Thoracic aorta (tissue), 2 donors: ENCODE measurements around the gene RPTOR. TPM values are rescaled to one million over a fixed set of nuclear protein-coding genes. Genes with fewer than 3 reads are reported as not detected.
A peak's percentile ranks its signal among the peaks of the same experiment; 100 is the strongest.

Experiments
- ATAC-seq: fragments of 150-250 bp; one replicate; pipeline ENCODE4 v1.8.0; 2017; ENCODE audit warnings: low read depth; ENCODE audit not compliant: insufficient number of reproducible peaks, low FRiP score
- DNase-seq: peaks from one replicate; pipeline ENCODE4 v3.0.0-alpha.2; 2020; ENCODE audit warnings: low spot score
- H3K27ac ChIP-seq, 2 donors: fragments of 200-600 bp; sonication (generic); 1 replicate in 1 of 2; 2 replicates in 1 of 2; pipeline ENCODE4 v1.5.1; 2016; ENCODE audit warnings: mild to moderate bottlenecking in 2 of 2, moderate library complexity in 2 of 2
- H3K27me3 ChIP-seq: fragments of 200-600 bp; sonication (generic); replicated peaks from 2 replicates; pipeline ENCODE4 v1.6.0; 2016; ENCODE audit warnings: mild to moderate bottlenecking; ENCODE audit not compliant: insufficient read depth
- H3K36me3 ChIP-seq: fragments of 200-600 bp; sonication (generic); one replicate; pipeline ENCODE4 v1.5.1; 2016
- H3K4me1 ChIP-seq, 2 donors: fragments of 200-600 bp; sonication (generic); 1 replicate in 1 of 2; 2 replicates in 1 of 2; pipeline versions ENCODE4 v1.5.1 to v1.6.0; 2016; ENCODE audit warnings: low read depth in 2 of 2, mild to moderate bottlenecking in 1 of 2; ENCODE audit not compliant: control insufficient read depth in 1 of 2
- H3K4me3 ChIP-seq: fragments of 200-600 bp; sonication (generic); 2 replicates; pipeline ENCODE4 v1.5.1; 2016; ENCODE audit warnings: mild to moderate bottlenecking
- H3K9me3 ChIP-seq: fragments of 200-600 bp; sonication (generic); 2 replicates; pipeline ENCODE4 v1.5.1; 2016
- CTCF ChIP-seq: fragments of 200-600 bp; sonication (generic); IDR thresholded peaks from one replicate; pipeline ENCODE4 v1.5.1; 2019; ENCODE audit warnings: antibody characterized with exemption
- total RNA-seq, 2 donors: library from RNA; depleted of rRNA; stranded (reverse); fragments of >200 nt; gene quantifications; one replicate each; pipeline versions ENCODE4 v1.1.0 to v1.2.3, GENCODE V29; 2016

The RPTOR gene
- total RNA-seq, 2 donors from 2014 or later: 42.0 to 47.4 TPM

GRCh38 chr17:80949451-80950421, 405.1 kb downstream of the RPTOR start:
- peaks cover 17% of the 10 kb centered on the region for H3K36me3 ChIP-seq
- DNase-seq (no peak), ATAC-seq (no peak)
- H3K9me3 ChIP-seq: no peaks in the 10 kb centered on the region
- H3K27ac ChIP-seq: peak overlapping the region in 1 of 2 donors; percentile 44
- no peak for TF ChIP-seq CTCF
- peak overlapping the region; percentile 27 for H3K4me3 ChIP-seq
- no peaks in the 10 kb centered on the region for H3K27me3 ChIP-seq
- peaks cover 3 to 24% of the 10 kb centered on the region in 2 donors for H3K4me1 ChIP-seq

GRCh38 chr17:80950466-80951120, 406.0 kb downstream of the RPTOR start:
- TF ChIP-seq CTCF: no peak
- Histone ChIP-seq H3K27ac (no peak overlapping the region), H3K9me3 (no peaks in the 10 kb centered on the region), H3K4me1 (peaks cover 3 to 24% of the 10 kb centered on the region in 2 donors), H3K36me3 (peaks cover 17% of the 10 kb centered on the region), H3K27me3 (no peaks in the 10 kb centered on the region), H3K4me3 (no peak overlapping the region)
- DNase-seq: no peak
- no peak for ATAC-seq

GRCh38 chr17:80951121-80952090, 406.8 kb downstream of the RPTOR start:
- DNase-seq: no peak
- Histone ChIP-seq H3K27me3 (no peaks in the 10 kb centered on the region), H3K36me3 (peaks cover 14% of the 10 kb centered on the region), H3K9me3 (no peaks in the 10 kb centered on the region), H3K4me1 (peaks cover 3 to 24% of the 10 kb centered on the region in 2 donors), H3K4me3 (no peak overlapping the region), H3K27ac (no peak overlapping the region)
- ATAC-seq: no peak
- no peak for TF ChIP-seq CTCF

- no peak for TF ChIP-seq CTCF
- Histone ChIP-seq H3K9me3 (no peaks in the 10 kb centered on the region), H3K27me3 (no peaks in the 10 kb centered on the region), H3K36me3 (peaks cover 11% of the 10 kb centered on the region), H3K4me3 (no peak overlapping the region), H3K4me1 (peaks cover 3 to 24% of the 10 kb centered on the region in 2 donors), H3K27ac (no peak overlapping the region)
- DNase-seq (no peak), ATAC-seq (no peak)
These were observed 407.7 kb downstream of the RPTOR start for GRCh38 chr17:80952291-80952690.
